ENCODE data around the gene ACOD1.

The ACOD1 gene

DNA sequence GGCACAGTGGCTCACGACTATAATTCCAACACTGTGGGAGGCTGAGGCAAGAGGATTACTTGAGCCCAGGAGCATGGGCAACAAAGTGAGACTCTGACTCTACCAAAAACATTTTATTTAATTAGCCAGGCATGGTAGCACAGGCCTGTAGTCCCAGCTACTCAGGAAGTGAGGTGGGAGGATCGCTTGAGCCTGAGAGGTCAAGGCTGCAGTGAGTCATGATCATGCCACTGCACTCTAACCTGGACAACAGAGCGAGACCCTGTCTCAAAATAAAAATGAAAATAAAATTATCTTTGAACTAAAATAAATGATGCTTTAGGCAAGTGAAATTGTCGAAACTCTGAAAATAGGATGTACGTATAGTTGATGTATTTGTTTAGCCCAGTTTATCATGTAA lies 35.4 kb downstream of the ACOD1 start:
- no peak for DNase-seq (ENCODE audit: extremely low read depth in 1 of 2, low read depth in 1 of 2)

GRCh38 chr13:76991432-76991795 lies 43.1 kb downstream of the ACOD1 start:
- peak; percentile 58 to 82 for DNase-seq (ENCODE audit: extremely low read depth in 1 of 2, low read depth in 1 of 2)

DNA sequence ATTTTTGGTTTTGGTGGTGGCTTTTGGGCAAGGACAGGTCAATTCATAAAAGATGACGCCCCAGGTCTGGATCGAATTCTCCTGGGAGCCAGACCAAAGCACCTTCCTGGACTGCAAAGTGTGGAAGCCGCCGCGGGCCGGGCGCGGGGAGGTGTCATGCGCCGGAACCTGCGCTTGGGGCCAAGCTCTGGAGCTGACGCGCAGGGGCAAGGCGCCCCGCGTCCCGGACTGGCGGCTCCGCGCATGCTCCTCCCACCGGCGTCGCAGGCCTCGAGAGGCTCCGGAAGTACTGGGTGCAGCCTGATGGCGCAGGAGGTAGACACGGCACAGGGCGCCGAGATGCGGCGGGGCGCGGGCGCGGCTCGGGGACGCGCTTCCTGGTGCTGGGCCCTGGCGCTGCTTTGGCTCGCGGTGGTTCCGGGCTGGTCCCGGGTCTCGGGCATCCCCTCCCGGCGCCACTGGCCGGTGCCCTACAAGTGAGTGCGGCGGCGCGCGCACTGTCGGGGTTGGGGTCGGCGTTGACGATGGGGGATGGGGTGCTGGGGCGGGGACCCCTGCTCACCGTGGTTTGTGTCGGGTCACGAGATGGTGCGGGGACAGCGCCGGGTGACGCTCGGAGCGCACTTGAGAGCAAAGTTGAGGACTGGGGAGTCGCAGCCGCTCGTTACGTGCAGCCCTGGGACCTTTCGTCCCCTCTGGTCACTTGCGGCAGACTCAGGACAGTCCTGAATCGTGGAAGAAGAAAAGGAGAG lies 43.7 kb downstream of the ACOD1 start, which contains the start of gene CLN5:
TSS of gene CLN5 (plus strand) at position 286 of the 752 bp plus-strand sequence. CDS start at position 304, 18 bp downstream.
- peak; percentile 83 to 89 for DNase-seq (ENCODE audit: extremely low read depth in 1 of 2, low read depth in 1 of 2)

DNA sequence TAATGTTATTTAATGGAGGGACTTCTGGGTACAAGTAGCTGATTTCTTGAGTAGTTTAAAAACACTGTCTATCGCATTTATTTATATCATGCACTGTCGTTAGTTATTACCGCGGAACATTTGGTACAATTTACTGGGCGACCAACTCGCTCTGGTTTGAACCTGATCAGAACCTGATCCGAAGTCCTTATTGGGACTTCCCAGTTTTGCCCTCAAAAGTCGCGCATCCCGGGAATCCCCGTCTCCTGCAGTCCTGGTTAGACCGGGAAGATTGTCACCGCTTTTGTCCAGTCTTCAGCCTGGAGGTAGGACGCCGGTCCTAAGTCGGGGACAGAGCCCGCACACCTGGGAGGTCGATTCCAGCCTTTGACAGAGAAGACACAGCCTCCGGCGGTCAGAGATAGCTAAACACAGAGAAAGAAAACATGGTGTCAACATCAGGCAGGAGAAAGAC lies 44.3 kb downstream of the ACOD1 start:
- DNase-seq (ENCODE audit: extremely low read depth in 1 of 2, low read depth in 1 of 2) = no peak

- no peak for DNase-seq (ENCODE audit: extremely low read depth in 1 of 2, low read depth in 1 of 2)
Measured at GRCh38 chr13:76993021-76993420, 44.7 kb downstream of the ACOD1 start.

DNA sequence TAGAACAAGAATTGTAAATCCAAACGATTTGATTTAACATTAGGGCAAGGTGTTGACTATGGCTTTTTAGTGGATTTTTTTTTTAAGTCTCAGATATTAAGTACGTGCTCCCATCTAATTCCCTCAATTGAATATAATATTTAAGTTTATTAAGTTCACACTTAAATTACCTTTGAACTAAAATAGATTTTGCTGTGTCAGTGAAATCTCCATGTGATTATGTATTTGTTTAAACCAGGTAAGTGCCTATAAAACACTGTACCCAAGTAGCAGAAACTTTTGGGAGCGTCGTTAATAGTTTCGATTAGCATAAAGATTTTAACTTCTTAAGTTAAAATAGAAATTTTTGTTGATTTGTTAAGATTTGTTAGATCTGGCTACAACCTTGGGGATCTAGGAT lies 45.2 kb downstream of the ACOD1 start:
- DNase-seq (ENCODE audit: extremely low read depth in 1 of 2, low read depth in 1 of 2) = no peak

- DNase-seq (ENCODE audit: extremely low read depth in 1 of 2, low read depth in 1 of 2) = no peak
Measured at GRCh38 chr13:76994281-76994680, 46.0 kb downstream of the ACOD1 start.

DNA sequence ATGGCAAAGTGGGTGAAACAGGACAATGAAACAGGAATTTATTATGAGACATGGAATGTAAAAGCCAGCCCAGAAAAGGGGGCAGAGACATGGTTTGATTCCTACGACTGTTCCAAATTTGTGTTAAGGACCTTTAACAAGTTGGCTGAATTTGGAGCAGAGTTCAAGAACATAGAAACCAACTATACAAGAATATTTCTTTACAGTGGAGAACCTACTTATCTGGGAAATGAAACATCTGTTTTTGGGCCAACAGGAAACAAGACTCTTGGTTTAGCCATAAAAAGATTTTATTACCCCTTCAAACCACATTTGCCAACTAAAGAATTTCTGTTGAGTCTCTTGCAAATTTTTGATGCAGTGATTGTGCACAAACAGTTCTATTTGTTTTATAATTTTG lies 52.2 kb downstream of the ACOD1 start:
- no peak for DNase-seq (ENCODE audit: extremely low read depth in 1 of 2, low read depth in 1 of 2)

GRCh38 chr13:77001540-77001939 lies 53.2 kb downstream of the ACOD1 start:
- no peak for DNase-seq (ENCODE audit: extremely low read depth in 1 of 2, low read depth in 1 of 2)

DNA sequence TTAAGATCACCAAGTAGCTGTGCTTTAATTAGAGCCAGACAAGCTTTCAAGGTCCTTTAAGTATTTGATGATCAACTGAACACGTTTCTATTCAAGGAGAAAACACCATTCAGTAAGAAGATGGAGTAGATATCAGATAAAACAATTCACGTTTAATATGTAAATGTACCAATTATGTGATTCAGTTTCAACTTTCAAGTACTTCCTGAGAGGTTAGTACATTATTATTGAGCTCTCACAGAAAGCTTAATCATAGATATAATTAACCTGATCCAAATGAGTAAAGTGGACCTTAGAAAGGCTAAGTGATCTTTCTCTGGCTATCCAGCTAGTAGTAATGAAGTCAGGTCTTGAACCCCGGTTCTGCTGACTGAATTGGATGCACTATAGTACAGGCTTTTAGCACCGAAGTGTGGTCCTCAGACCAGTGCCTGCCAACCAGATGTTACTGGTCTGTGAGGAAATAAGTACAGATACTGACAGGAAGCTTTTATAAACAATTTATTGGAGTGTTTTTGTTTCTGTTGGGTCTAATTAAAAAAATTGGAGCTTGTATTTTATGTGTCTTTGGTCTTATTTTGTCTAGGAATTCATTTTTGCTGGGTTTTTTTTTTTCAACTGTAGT lies 53.8 kb downstream of the ACOD1 start:
- no peak for DNase-seq (ENCODE audit: extremely low read depth in 1 of 2, low read depth in 1 of 2)

GRCh38 chr13:77002590-77003190 lies 54.4 kb downstream of the ACOD1 start:
- no peak for DNase-seq (ENCODE audit: extremely low read depth in 1 of 2, low read depth in 1 of 2)
